ENCODE measurements around the gene CELA2A. TPM values are rescaled to one million over a fixed set of nuclear protein-coding genes. Genes with fewer than 3 reads are reported as not detected.

Gene CELA2A
- polyA plus RNA-seq, 1 donor (not counting 4 experiments of a cell fraction or from before 2014, with no cell fraction given): not detected

GRCh38 chr1:15435239-15436077 is 21.1 kb upstream of the CELA2A start:
- Histone ChIP-seq H4K20me1 (ENCODE audit: control insufficient read depth, extremely low read depth, insufficient read depth, low read length) (peaks cover 3% of the 10 kb centered on the region), H3K4me2 (ENCODE audit: control insufficient read depth, extremely low read depth, insufficient read depth, low read depth, low read length) (no peak overlapping the region), H3K79me2 (ENCODE audit: control insufficient read depth, insufficient read depth, low read length) (no peaks in the 10 kb centered on the region), H3K36me3 (ENCODE audit: control insufficient read depth in 2 of 2, extremely low read depth in 1 of 2, insufficient read depth in 2 of 2, low read length in 2 of 2) (peaks cover 1 to 6% of the 10 kb centered on the region in 2 experiments), H3K27ac (ENCODE audit: control insufficient read depth, insufficient read depth, low read length) (no peak overlapping the region), H3K9me1 (ENCODE audit: control insufficient read depth, extremely low read depth, insufficient read depth, low read length) (no peaks in the 10 kb centered on the region), H2AFZ (ENCODE audit: control insufficient read depth, low read length) (no peak overlapping the region), H3K9ac (ENCODE audit: control insufficient read depth, extremely low read depth, insufficient read depth, low read length) (no peak overlapping the region), H3K4me3 (ENCODE audit: control insufficient read depth in 2 of 3, extremely low read depth in 1 of 3, insufficient read depth in 2 of 3, low read depth in 1 of 3, low read length in 3 of 3) (no peak overlapping the region), H3K27me3 (ENCODE audit: control insufficient read depth, extremely low read depth, insufficient read depth, low read length) (no peaks in the 10 kb centered on the region), H3K9me3 (ENCODE audit: control insufficient read depth, low read depth, low read length) (no peaks in the 10 kb centered on the region), H3K4me1 (ENCODE audit: control insufficient read depth, extremely low read depth, insufficient read depth, low read length) (no peaks in the 10 kb centered on the region)
- dilution Hi-C loops (cut with MboI; ENCODE audit: extremely low pct_ligation_motif_present, low sequenced_read_pairs): no loop called here
- TF ChIP-seq EZH2 (IDR thresholded peaks at IDR 0.05; ENCODE audit: low read length) (no peak), CTCF (optimal IDR thresholded peaks at IDR 0.05 in 1 of 3, IDR thresholded peaks at IDR 0.05 in 1 of 3, conservative IDR thresholded peaks at IDR 0.05 in 1 of 3; ENCODE audit: extremely low read depth in 1 of 3, insufficient read depth in 2 of 3, low read length in 3 of 3) (no peak)
- FAIRE-seq (no peak), DNase-seq (ENCODE audit: low read depth, low spot score) (no peak)

- H3K4me2 ChIP-seq (ENCODE audit: control insufficient read depth, extremely low read depth, insufficient read depth, low read depth, low read length): no peak overlapping the region
- H3K9me1 ChIP-seq (ENCODE audit: control insufficient read depth, extremely low read depth, insufficient read depth, low read length): no peaks in the 10 kb centered on the region
- H3K9me3 ChIP-seq (ENCODE audit: control insufficient read depth, low read depth, low read length): no peaks in the 10 kb centered on the region
- no peaks in the 10 kb centered on the region for H3K36me3 ChIP-seq (ENCODE audit: control insufficient read depth in 2 of 2, extremely low read depth in 1 of 2, insufficient read depth in 2 of 2, low read length in 2 of 2)
- DNase-seq (ENCODE audit: low read depth, low spot score) (no peak), FAIRE-seq (no peak)
- no peak overlapping the region for H3K27ac ChIP-seq (ENCODE audit: control insufficient read depth, insufficient read depth, low read length)
- H3K4me3 ChIP-seq (ENCODE audit: control insufficient read depth in 2 of 3, extremely low read depth in 1 of 3, insufficient read depth in 2 of 3, low read depth in 1 of 3, low read length in 3 of 3): no peak overlapping the region
- no peak overlapping the region for H2AFZ ChIP-seq (ENCODE audit: control insufficient read depth, low read length)
- dilution Hi-C loops (cut with MboI; ENCODE audit: extremely low pct_ligation_motif_present, low sequenced_read_pairs): no loop called here
- H3K4me1 ChIP-seq (ENCODE audit: control insufficient read depth, extremely low read depth, insufficient read depth, low read length): no peaks in the 10 kb centered on the region
- H3K79me2 ChIP-seq (ENCODE audit: control insufficient read depth, insufficient read depth, low read length): no peaks in the 10 kb centered on the region
- TF ChIP-seq CTCF (optimal IDR thresholded peaks at IDR 0.05 in 1 of 3, IDR thresholded peaks at IDR 0.05 in 1 of 3, conservative IDR thresholded peaks at IDR 0.05 in 1 of 3; ENCODE audit: extremely low read depth in 1 of 3, insufficient read depth in 2 of 3, low read length in 3 of 3) (no peak), EZH2 (IDR thresholded peaks at IDR 0.05; ENCODE audit: low read length) (no peak)
- no peaks in the 10 kb centered on the region for H3K27me3 ChIP-seq (ENCODE audit: control insufficient read depth, extremely low read depth, insufficient read depth, low read length)
- H4K20me1 ChIP-seq (ENCODE audit: control insufficient read depth, extremely low read depth, insufficient read depth, low read length): no peaks in the 10 kb centered on the region
- no peak overlapping the region for H3K9ac ChIP-seq (ENCODE audit: control insufficient read depth, extremely low read depth, insufficient read depth, low read length)
Measured at GRCh38 chr1:15436881-15437442, 19.6 kb upstream of the CELA2A start.

All from keratinocyte (primary cell).